Measurements from ENCODE around the gene E2F4.

The E2F4 gene

GRCh38 chr16:67190448-67191399 is 1.2 kb upstream of the E2F4 start:
- DNase-seq (ENCODE audit: low read depth, low spot score) = no peak

GRCh38 chr16:67191411-67191994 is 452 bp upstream of the E2F4 start:
- no peak for DNase-seq (ENCODE audit: low read depth, low spot score)

- no peak for DNase-seq (ENCODE audit: low read depth, low spot score)
Measured at GRCh38 chr16:67192781-67193361, 916 bp downstream of the E2F4 start.

- no peak for DNase-seq (ENCODE audit: low read depth, low spot score)
Measured at GRCh38 chr16:67193536-67193935, 1.6 kb downstream of the E2F4 start.

GRCh38 chr16:67194260-67194659 is 2.3 kb downstream of the E2F4 start:
- no peak for DNase-seq (ENCODE audit: low read depth, low spot score)

GRCh38 chr16:67195676-67196075 is 3.7 kb downstream of the E2F4 start:
- no peak for DNase-seq (ENCODE audit: low read depth, low spot score)

GRCh38 chr16:67196881-67197280 is 4.9 kb downstream of the E2F4 start:
- no peak for DNase-seq (ENCODE audit: low read depth, low spot score)

GRCh38 chr16:67197704-67198103 is 5.7 kb downstream of the E2F4 start:
- no peak for DNase-seq (ENCODE audit: low read depth, low spot score)

- no peak for DNase-seq (ENCODE audit: low read depth, low spot score)
Measured at GRCh38 chr16:67198238-67198734, 6.3 kb downstream of the E2F4 start.

- DNase-seq (ENCODE audit: low read depth, low spot score) = no peak
Measured at GRCh38 chr16:67199011-67199807, 7.3 kb downstream of the E2F4 start, which contains the start of gene ELMO3. Gene ELMO3 (plus strand): TSS chr16:67199131. CDS start chr16:67199327, 196 bp downstream.

GRCh38 chr16:67199808-67200198 is 7.8 kb downstream of the E2F4 start:
- no peak for DNase-seq (ENCODE audit: low read depth, low spot score)

GRCh38 chr16:67200491-67200890 is 8.5 kb downstream of the E2F4 start:
- DNase-seq (ENCODE audit: low read depth, low spot score) = no peak

GRCh38 chr16:67201411-67202345 is 9.7 kb downstream of the E2F4 start:
- no peak for DNase-seq (ENCODE audit: low read depth, low spot score)

GRCh38 chr16:67202426-67202825 is 10.5 kb downstream of the E2F4 start:
- no peak for DNase-seq (ENCODE audit: low read depth, low spot score)

GRCh38 chr16:67202956-67203493 is 11.1 kb downstream of the E2F4 start:
- no peak for DNase-seq (ENCODE audit: low read depth, low spot score)

- DNase-seq (ENCODE audit: low read depth, low spot score) = no peak
Measured at GRCh38 chr16:67204076-67204475, 12.1 kb downstream of the E2F4 start.

- no peak for DNase-seq (ENCODE audit: low read depth, low spot score)
Measured at GRCh38 chr16:67206129-67206837, 14.3 kb downstream of the E2F4 start.

- no peak for DNase-seq (ENCODE audit: low read depth, low spot score)
Measured at GRCh38 chr16:67206838-67207248, 14.9 kb downstream of the E2F4 start.

- DNase-seq (ENCODE audit: low read depth, low spot score) = no peak
Measured at GRCh38 chr16:67207249-67208091, 15.5 kb downstream of the E2F4 start.

Data from brain pericyte (primary cell).